ENCODE measurements around the gene IHH. TPM values are rescaled to one million over a fixed set of nuclear protein-coding genes. Genes with fewer than 3 reads are reported as not detected.

Gene IHH
- total and polyA plus RNA-seq, 2 experiments from 2014 or later = 23.0 to 36.3 TPM

GRCh38 chr2:219031005-219031738 lies 29.5 kb downstream of the IHH start:
- Histone ChIP-seq H3K27me3 (peaks cover 14% of the 10 kb centered on the region), H3K4me2 (no peak overlapping the region), H2AFZ (no peak overlapping the region), H3K79me2 (no peaks in the 10 kb centered on the region), H3K27ac (no peak overlapping the region), H3K9me2 (replicated peaks; ENCODE audit: insufficient read depth) (no peaks in the 10 kb centered on the region), H3K4me1 (ENCODE audit: insufficient read depth) (no peaks in the 10 kb centered on the region), H4K20me1 (ENCODE audit: insufficient read depth, poor library complexity, severe bottlenecking) (no peaks in the 10 kb centered on the region), H3K4me3 (no peak overlapping the region), H3K9me3 (ENCODE audit: low read depth) (no peaks in the 10 kb centered on the region), H3K36me3 (replicated peaks; ENCODE audit: insufficient read depth, low read depth) (no peaks in the 10 kb centered on the region)
- DNase-seq (ENCODE audit: low spot score) = no peak
- WGBS (ENCODE audit: low lambda C conversion rate, missing lambda C conversion rate) = 84% methylated on average over 18 of the region's 21 CpGs
- TF ChIP-seq EZH2phosphoT487 (IDR thresholded peaks at IDR 0.05; ENCODE audit: low read depth, severe bottlenecking, unreplicated experiment) (no peak), EZH2 (IDR thresholded peaks at IDR 0.05; ENCODE audit: borderline replicate concordance) (no peak), CTCF (IDR thresholded peaks at IDR 0.05; ENCODE audit: poor library complexity) (no peak)

- DNase-seq (ENCODE audit: low spot score) = no peak
- Histone ChIP-seq H4K20me1 (ENCODE audit: insufficient read depth, poor library complexity, severe bottlenecking) (no peaks in the 10 kb centered on the region), H3K79me2 (no peaks in the 10 kb centered on the region), H3K4me2 (no peak overlapping the region), H3K4me3 (no peak overlapping the region), H2AFZ (no peak overlapping the region), H3K4me1 (ENCODE audit: insufficient read depth) (no peaks in the 10 kb centered on the region), H3K36me3 (replicated peaks; ENCODE audit: insufficient read depth, low read depth) (no peaks in the 10 kb centered on the region), H3K9me3 (ENCODE audit: low read depth) (no peaks in the 10 kb centered on the region), H3K9me2 (replicated peaks; ENCODE audit: insufficient read depth) (no peaks in the 10 kb centered on the region), H3K27ac (no peak overlapping the region), H3K27me3 (peaks cover 14% of the 10 kb centered on the region)
- WGBS (ENCODE audit: low lambda C conversion rate, missing lambda C conversion rate) = 81% methylated on average over 15 of the region's 16 CpGs
- TF ChIP-seq EZH2phosphoT487 (IDR thresholded peaks at IDR 0.05; ENCODE audit: low read depth, severe bottlenecking, unreplicated experiment) (no peak), CTCF (IDR thresholded peaks at IDR 0.05; ENCODE audit: poor library complexity) (no peak), EZH2 (IDR thresholded peaks at IDR 0.05; ENCODE audit: borderline replicate concordance) (no peak)
Observed at GRCh38 chr2:219030177-219030940, 30.4 kb downstream of the IHH start.

GRCh38 chr2:219029829-219030165 lies 30.9 kb downstream of the IHH start:
- WGBS (ENCODE audit: low lambda C conversion rate, missing lambda C conversion rate) = 52% methylated on average over 9 of the region's 9 CpGs
- H3K4me3 ChIP-seq = no peak overlapping the region
- no peaks in the 10 kb centered on the region for H3K4me1 ChIP-seq (ENCODE audit: insufficient read depth)
- no peaks in the 10 kb centered on the region for H4K20me1 ChIP-seq (ENCODE audit: insufficient read depth, poor library complexity, severe bottlenecking)
- no peak overlapping the region for H3K4me2 ChIP-seq
- no peaks in the 10 kb centered on the region for H3K9me2 ChIP-seq (replicated peaks; ENCODE audit: insufficient read depth)
- no peak overlapping the region for H2AFZ ChIP-seq
- DNase-seq (ENCODE audit: low spot score) = peak; percentile 90
- TF ChIP-seq EZH2phosphoT487 (IDR thresholded peaks at IDR 0.05; ENCODE audit: low read depth, severe bottlenecking, unreplicated experiment) (no peak), CTCF (IDR thresholded peaks at IDR 0.05; ENCODE audit: poor library complexity) (peak; percentile 89), EZH2 (IDR thresholded peaks at IDR 0.05; ENCODE audit: borderline replicate concordance) (no peak)
- H3K36me3 ChIP-seq (replicated peaks; ENCODE audit: insufficient read depth, low read depth) = no peaks in the 10 kb centered on the region
- no peaks in the 10 kb centered on the region for H3K79me2 ChIP-seq
- no peaks in the 10 kb centered on the region for H3K9me3 ChIP-seq (ENCODE audit: low read depth)
- peaks cover 14% of the 10 kb centered on the region for H3K27me3 ChIP-seq
- H3K27ac ChIP-seq = no peak overlapping the region
